HCT116 (cell line): ENCODE measurements around the gene GFM1. TPM values are rescaled to one million over a fixed set of nuclear protein-coding genes. Genes with fewer than 3 reads are reported as not detected.

Source experiments
- ATAC-seq: fragments of 200-7000 bp; cut with Tn5 transposase; 2 replicates; pipeline ENCODE4 v1.9.1; 2020; ENCODE audit warnings: mild to moderate bottlenecking, moderate library complexity
- BruUV-seq: library from RNA; stranded (reverse); fragments of 400-500 nt; replicated peaks from 2 replicates; lab custom pipeline; 2021; lab: Mats Ljungman, UMichigan
- CTCF ChIA-PET: fragments of 300-600 bp; sonication (Branson Sonifier 250); formaldehyde crosslinking; loops from one replicate; lab custom pipeline; 2021; ENCODE audit warnings: antibody characterized with exemption; lab: Charles Lee
- POLR2A ChIA-PET: fragments of 300-600, 350-600 bp; sonication (Branson Sonifier 250); formaldehyde crosslinking; loops from one replicate; lab custom pipeline; 2021; ENCODE audit warnings: antibody characterized with exemption; lab: Charles Lee
- RAD21 ChIA-PET, 2 experiments: fragments of 300-600 bp; sonication (Branson Sonifier 250); formaldehyde crosslinking; loops; one replicate each; lab custom pipeline; 2023; ENCODE audit warnings: low total read pairs in 2 of 2; ENCODE audit not compliant: uncharacterized antibody in 2 of 2, unreplicated experiment in 2 of 2, low non-redundant PET in 1 of 2; lab: Charles Lee
- DNase-seq: peaks from one replicate; pipeline ENCODE4 v3.0.0-alpha.2; 2010; ENCODE audit warnings: low read depth, low spot score
- H2AFZ ChIP-seq: fragments of 200-600 bp; shearing (Covaris generic), sonication (generic); 2 replicates; pipeline ENCODE4 v1.6.1; 2017; ENCODE audit warnings: low read depth, mixed run types, mixed read lengths, antibody characterized with exemption, low read length; ENCODE audit not compliant: poor library complexity, severe bottlenecking
- H3K27ac ChIP-seq: 2 replicates; pipeline ENCODE4 v1.5.1; 2012; ENCODE audit warnings: low read depth, low read length
- H3K27me3 ChIP-seq: fragments of 200-600 bp; sonication (generic); 2 replicates; pipeline ENCODE4 v1.6.1; 2016; ENCODE audit warnings: mixed run types, low read length, mixed read lengths; ENCODE audit not compliant: insufficient read depth
- H3K36me3 ChIP-seq, 2 experiments: fragments of 200-500 bp in 1 of 2; fragments of 200-600 bp in 1 of 2; sonication (Bioruptor generic) in 1 of 2; sonication (generic) in 1 of 2; 2 replicates each; pipeline versions ENCODE4 v1.5.1 to v1.6.1; 2014 to 2016; ENCODE audit warnings: low read length in 2 of 2, inconsistent platforms in 1 of 2, mixed read lengths in 1 of 2, mixed run types in 1 of 2; ENCODE audit not compliant: insufficient read depth in 2 of 2, control insufficient read depth in 1 of 2
- H3K4me1 ChIP-seq, 2 experiments: fragments of 200-600 bp in 1 of 2; sonication (generic) in 1 of 2; 2 replicates each; pipeline versions ENCODE4 v1.5.1 to v1.6.1; 2012 to 2017; ENCODE audit warnings: low read length in 2 of 2, inconsistent platforms in 1 of 2, mild to moderate bottlenecking in 1 of 2, mixed read lengths in 1 of 2, mixed run types in 1 of 2, moderate library complexity in 1 of 2; ENCODE audit not compliant: insufficient read depth in 2 of 2, control insufficient read depth in 1 of 2
- H3K4me2 ChIP-seq: fragments of 200-600 bp; sonication (generic); 2 replicates; pipeline ENCODE4 v1.6.1; 2017; ENCODE audit warnings: mixed run types, low read length, mixed read lengths
- H3K4me3 ChIP-seq, 2 experiments: fragments of 200-600 bp in 1 of 2; sonication (generic) in 1 of 2; replicated peaks in 1 of 2; 2 replicates each; pipeline ENCODE4 v1.5.1; 2011 to 2016; ENCODE audit warnings: low read length in 2 of 2, control low read depth in 1 of 2, low read depth in 1 of 2, mild to moderate bottlenecking in 1 of 2, mixed read lengths in 1 of 2, mixed run types in 1 of 2
- H3K79me2 ChIP-seq: fragments of 200-600 bp; sonication (generic); 2 replicates; pipeline ENCODE4 v1.6.1; 2017; ENCODE audit warnings: mild to moderate bottlenecking, mixed run types, low read length, moderate library complexity, mixed read lengths; ENCODE audit not compliant: insufficient read depth
- H3K9ac ChIP-seq: fragments of 200-600 bp; sonication (generic); 2 replicates; pipeline ENCODE4 v1.6.1; 2016; ENCODE audit warnings: low read length, mixed read lengths
- H3K9me2 ChIP-seq: fragments of 200-600 bp; sonication (generic), shearing (Covaris generic); 2 replicates; pipeline ENCODE4 v1.6.1; 2017; ENCODE audit warnings: mixed run types, mild to moderate bottlenecking, moderate library complexity; ENCODE audit not compliant: insufficient read depth
- H3K9me3 ChIP-seq, 2 experiments: fragments of 200-500 bp in 1 of 2; fragments of 200-600 bp in 1 of 2; sonication (Bioruptor generic) in 1 of 2; sonication (generic) in 1 of 2; 2 replicates each; pipeline ENCODE4 v1.6.1; 2014 to 2017; ENCODE audit warnings: low read length in 2 of 2, mixed read lengths in 2 of 2, inconsistent platforms in 1 of 2, low read depth in 1 of 2, mild to moderate bottlenecking in 1 of 2, mixed run types in 1 of 2, moderate library complexity in 1 of 2; ENCODE audit not compliant: control insufficient read depth in 1 of 2, insufficient read depth in 1 of 2
- H4K20me1 ChIP-seq: fragments of 200-600 bp; sonication (generic), shearing (Covaris generic); 2 replicates; pipeline ENCODE4 v1.6.1; 2017; ENCODE audit warnings: mixed run types, mild to moderate bottlenecking, moderate library complexity; ENCODE audit not compliant: insufficient read depth
- CTCF ChIP-seq, 3 experiments: fragments of 200-600 bp in 1 of 3; sonication (generic) in 1 of 3; IDR thresholded peaks in 2 of 3; conservative IDR thresholded peaks in 1 of 3; 2 replicates each; pipeline ENCODE4 v1.5.1; 2012 to 2017; ENCODE audit warnings: low read depth in 2 of 3, low read length in 2 of 3, antibody characterized with exemption in 1 of 3, borderline replicate concordance in 1 of 3, control low read depth in 1 of 3, mild to moderate bottlenecking in 1 of 3, mixed read lengths in 1 of 3, mixed run types in 1 of 3, moderate library complexity in 1 of 3; ENCODE audit not compliant: insufficient read depth in 1 of 3
- MAX ChIP-seq: IDR thresholded peaks from 2 replicates; pipeline ENCODE4 v1.6.1; 2012
- RAD21 ChIP-seq: IDR thresholded peaks from 2 replicates; pipeline ENCODE4 v1.6.1; 2012; ENCODE audit warnings: low read depth, mild to moderate bottlenecking
- SP1 ChIP-seq: IDR thresholded peaks from 2 replicates; pipeline ENCODE4 v1.6.1; 2012; ENCODE audit warnings: low read depth
- intact Hi-C: fragments of 100-400 bp; cut with micrococcal nuclease; formaldehyde crosslinking; loops from 2 replicates; pipeline ENCODE4 v1.10.0; 2022
- total RNA-seq: library from RNA; stranded (reverse); gene quantifications from one replicate; pipeline ENCODE4 v1.2.1, GENCODE V29; 2021; ENCODE audit not compliant: unreplicated experiment

Gene GFM1
- total RNA-seq, 1 experiment from 2014 or later: 38.7 TPM

- no peaks in the 10 kb centered on the region for H3K27me3 ChIP-seq
- H3K27ac ChIP-seq: no peak overlapping the region
- H3K4me3 ChIP-seq: no peak overlapping the region
- H3K36me3 ChIP-seq: peaks cover 29 to 34% of the 10 kb centered on the region in 2 experiments; a peak in 3 of 4 replicates
- no peak overlapping the region for H3K9ac ChIP-seq
- CTCF ChIA-PET: interaction anchor here (0.9 to 2.5 kb wide), 10 partner anchors 11 to 1127 kb away, joined by 3 to 38 read pairs (median 6); partner anchors contain the start of gene GFM1
- H3K79me2 ChIP-seq: peaks cover 16% of the 10 kb centered on the region
- no peak overlapping the region for H2AFZ ChIP-seq
- RAD21 ChIA-PET: interaction anchor here (1.3 to 1.6 kb wide), 4 partner anchors 68 to 132 kb away, joined by 3 to 6 read pairs (median 4); no protein-coding TSS in a partner anchor
- no peaks in the 10 kb centered on the region for H3K9me2 ChIP-seq
- H4K20me1 ChIP-seq: no peaks in the 10 kb centered on the region
- no peak overlapping the region for H3K4me2 ChIP-seq
- no peaks in the 10 kb centered on the region for H3K9me3 ChIP-seq
- TF ChIP-seq RAD21 (peak; percentile 48), SP1 (no peak), CTCF (IDR thresholded peaks at IDR 0.05 in 2 of 3, conservative IDR thresholded peaks at IDR 0.05 in 1 of 3; ENCODE audit: borderline replicate concordance in 1 of 3, insufficient read depth in 1 of 3, low read depth in 2 of 3, low read length in 2 of 3) (peak; percentile 46 to 73 (median 71); a peak in 5 of 6 replicates)
- H3K4me1 ChIP-seq: no peaks in the 10 kb centered on the region
- intact Hi-C loops: loop anchor here (1.0 kb wide), 1 partner anchor 130 kb away; no protein-coding TSS in a partner anchor
- no TSS peak for BruUV-seq
- ATAC-seq (peak; percentile 83), DNase-seq (peak; percentile 33)
- POLR2A ChIA-PET: interaction anchor here (1.0 kb wide), 1 partner anchor 15 kb away, joined by 3 read pairs; the partner anchor contains the start of gene GFM1
These were observed 15.3 kb downstream of the GFM1 start for GRCh38 chr3:158659454-158660237.

- Histone ChIP-seq H3K27ac (no peak overlapping the region), H2AFZ (no peak overlapping the region)
These were observed 16.4 kb downstream of the GFM1 start for GRCh38 chr3:158660711-158661110.

More at GRCh38 chr3:158660711-158661110, 16.4 kb downstream of the GFM1 start:
- no peaks in the 10 kb centered on the region for H3K27me3 ChIP-seq
- no peak overlapping the region for H3K4me2 ChIP-seq
- no peaks in the 10 kb centered on the region for H3K9me2 ChIP-seq
- CTCF ChIA-PET: interaction anchor here (0.9 to 2.5 kb wide), 4 partner anchors 16 to 131 kb away, joined by 4 to 38 read pairs (median 16); partner anchors contain the start of gene GFM1
- POLR2A ChIA-PET: no interaction called here
- RAD21 ChIA-PET: no interaction called here
- H3K79me2 ChIP-seq: peaks cover 16% of the 10 kb centered on the region
- DNase-seq: no peak
- no TSS peak for BruUV-seq
- intact Hi-C loops: no loop called here
- no peak overlapping the region for H3K9ac ChIP-seq
- no peaks in the 10 kb centered on the region for H4K20me1 ChIP-seq
- H3K9me3 ChIP-seq: no peaks in the 10 kb centered on the region
- TF ChIP-seq MAX (no peak), SP1 (no peak)
- TF ChIP-seq, all 23 proteins: peak for 0
- Histone ChIP-seq H3K4me1 (no peaks in the 10 kb centered on the region), H3K4me3 (no peak overlapping the region), H3K36me3 (peaks cover 26 to 37% of the 10 kb centered on the region in 2 experiments; a peak in 3 of 4 replicates)
- ATAC-seq: no peak
